Measurements from ENCODE around the gene ACMSD. TPM values are rescaled to one million over a fixed set of nuclear protein-coding genes. Genes with fewer than 3 reads are reported as not detected.
A peak's percentile ranks its signal among the peaks of the same experiment; 100 is the strongest.
"Not testable (repeated sequence)": the region's sequence is repeated elsewhere in the genome, so short reads cannot be mapped to it uniquely, and the experiment has no call there.

Gene ACMSD
- total and polyA plus RNA-seq, 5 donors, result not detected

DNA sequence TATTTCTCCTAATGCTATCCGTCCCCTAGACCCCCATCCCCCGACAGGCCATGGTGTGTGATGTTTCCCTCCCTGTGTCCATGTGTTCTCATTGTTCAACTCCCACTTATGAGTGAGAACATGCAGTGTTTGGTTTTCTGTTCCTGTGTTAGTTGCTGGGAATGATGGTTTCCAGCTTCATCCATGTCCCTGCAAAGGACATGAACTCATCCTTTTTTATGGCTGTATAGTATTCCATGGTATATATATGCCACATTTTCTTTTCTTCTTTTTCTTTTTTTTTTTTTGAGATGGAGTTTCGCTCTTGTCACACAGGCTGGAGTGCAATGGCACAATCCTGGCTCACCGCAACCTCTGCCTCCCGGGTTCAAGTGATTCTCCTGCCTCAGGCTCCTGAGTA, 9.2 kb downstream of the ACMSD start:
- H3K9me3 ChIP-seq (ENCODE audit: control insufficient read depth, low read length); H3K27ac ChIP-seq (ENCODE audit: low read length); H3K4me3 ChIP-seq (ENCODE audit: low read length); ATAC-seq; DNase-seq; intact Hi-C loops (cut with DNase I); H3K4me1 ChIP-seq (ENCODE audit: control insufficient read depth, insufficient read depth, low read length); H3K27me3 ChIP-seq (ENCODE audit: control insufficient read depth, insufficient read depth): not testable (repeated sequence)
- 93% methylated on average over 5 of the region's 5 CpGs for WGBS

DNA sequence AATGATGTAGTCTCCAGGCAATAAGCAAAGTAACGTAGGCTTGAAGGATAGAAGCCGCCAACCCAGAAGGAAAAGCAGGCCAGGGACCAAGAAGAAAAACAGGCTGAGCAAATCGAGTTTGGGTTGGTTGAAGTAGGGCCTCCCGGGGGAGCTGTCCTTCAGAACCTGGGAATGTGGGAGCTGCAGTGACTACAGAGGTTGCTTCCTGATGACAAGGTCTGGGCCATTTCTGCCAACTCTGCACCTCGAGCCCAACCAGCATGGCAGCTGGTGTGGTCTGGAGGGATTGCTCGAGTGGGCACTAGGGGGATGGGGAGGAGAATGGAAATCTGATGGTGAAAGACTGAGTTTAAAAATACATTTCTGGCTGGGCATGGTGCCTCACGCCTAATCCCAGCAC, 14.1 kb downstream of the ACMSD start:
- no peak overlapping the region for H3K27ac ChIP-seq (ENCODE audit: low read length)
- H3K4me3 ChIP-seq (ENCODE audit: low read length), result no peak overlapping the region
- intact Hi-C loops (cut with DNase I), result no loop called here
- H3K27me3 ChIP-seq (ENCODE audit: control insufficient read depth, insufficient read depth), result no peaks in the 10 kb centered on the region
- WGBS, result 61% methylated on average over 7 of the region's 7 CpGs
- DNase-seq (no peak), ATAC-seq (no peak)
- no peaks in the 10 kb centered on the region for H3K9me3 ChIP-seq (ENCODE audit: control insufficient read depth, low read length)
- no peaks in the 10 kb centered on the region for H3K4me1 ChIP-seq (ENCODE audit: control insufficient read depth, insufficient read depth, low read length)

DNA sequence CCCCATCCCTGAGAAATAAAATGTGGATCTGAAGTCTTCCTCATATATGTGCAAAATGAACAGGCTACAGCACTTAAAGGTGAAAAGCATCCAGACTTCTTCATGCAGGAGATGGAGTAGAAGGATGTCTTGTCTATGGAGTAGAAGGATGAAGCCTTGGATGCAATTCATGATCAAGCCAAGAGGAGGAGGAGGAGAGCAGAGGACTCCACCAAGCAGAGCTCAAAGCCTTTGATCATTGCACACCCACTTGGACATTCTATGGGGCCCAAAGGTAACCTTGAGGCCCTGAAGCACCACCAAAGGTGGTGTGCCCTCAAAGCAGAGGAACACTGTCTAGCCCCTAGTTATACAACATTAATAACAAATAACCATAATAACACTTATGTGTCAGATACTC, 17.3 kb downstream of the ACMSD start:
- ATAC-seq (no peak), DNase-seq (no peak)
- Histone ChIP-seq H3K27me3 (ENCODE audit: control insufficient read depth, insufficient read depth) (no peaks in the 10 kb centered on the region), H3K9me3 (ENCODE audit: control insufficient read depth, low read length) (no peaks in the 10 kb centered on the region), H3K4me3 (ENCODE audit: low read length) (no peak overlapping the region), H3K27ac (ENCODE audit: low read length) (no peak overlapping the region), H3K4me1 (ENCODE audit: control insufficient read depth, insufficient read depth, low read length) (no peaks in the 10 kb centered on the region)
- intact Hi-C loops (cut with DNase I), result no loop called here

DNA sequence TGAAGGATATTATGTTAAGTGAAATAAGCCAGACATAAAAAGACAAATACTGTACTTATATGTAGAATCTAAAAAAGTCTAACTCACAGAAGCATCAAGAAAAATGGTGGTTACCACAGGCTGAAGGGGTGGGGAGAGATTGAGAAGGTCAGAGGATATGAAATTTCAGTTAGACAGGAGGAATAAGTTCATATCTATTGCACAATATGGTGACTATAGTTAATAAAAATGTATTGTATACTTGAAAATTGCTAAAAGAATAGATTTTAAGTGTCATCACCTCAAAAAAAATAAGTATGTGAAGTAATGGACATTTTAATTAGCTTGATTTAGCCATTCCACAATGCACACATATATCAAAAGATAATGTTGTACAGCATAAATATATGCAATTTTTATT, 19.8 kb downstream of the ACMSD start:
- Histone ChIP-seq H3K9me3 (ENCODE audit: control insufficient read depth, low read length) (no peaks in the 10 kb centered on the region), H3K27ac (ENCODE audit: low read length) (no peak overlapping the region), H3K4me1 (ENCODE audit: control insufficient read depth, insufficient read depth, low read length) (no peaks in the 10 kb centered on the region), H3K27me3 (ENCODE audit: control insufficient read depth, insufficient read depth) (no peaks in the 10 kb centered on the region), H3K4me3 (ENCODE audit: low read length) (no peak overlapping the region)
- no peak for ATAC-seq
- DNase-seq, result no peak
- intact Hi-C loops (cut with DNase I), result no loop called here

DNA sequence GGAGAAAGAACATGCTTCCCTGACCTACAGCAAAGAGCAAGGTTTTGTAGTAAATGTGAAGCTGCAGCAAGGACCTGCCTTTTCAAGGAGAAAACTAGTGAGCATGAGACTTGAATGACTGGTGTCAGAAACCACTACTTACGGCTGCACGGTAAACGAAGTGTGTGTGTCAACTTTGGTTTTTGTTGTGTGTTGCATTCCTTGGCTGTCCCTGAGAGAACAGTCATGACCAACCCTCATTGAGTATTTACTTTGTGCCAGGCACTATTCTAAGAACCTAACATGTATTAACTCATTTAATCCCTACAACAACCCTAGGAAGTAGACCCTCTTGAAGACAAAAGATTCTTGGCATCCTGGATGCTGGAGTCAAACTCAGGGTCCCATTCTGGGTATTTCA, 22.8 kb downstream of the ACMSD start:
- intact Hi-C loops (cut with DNase I), result no loop called here
- 93% methylated on average over 3 of the region's 3 CpGs for WGBS

DNA sequence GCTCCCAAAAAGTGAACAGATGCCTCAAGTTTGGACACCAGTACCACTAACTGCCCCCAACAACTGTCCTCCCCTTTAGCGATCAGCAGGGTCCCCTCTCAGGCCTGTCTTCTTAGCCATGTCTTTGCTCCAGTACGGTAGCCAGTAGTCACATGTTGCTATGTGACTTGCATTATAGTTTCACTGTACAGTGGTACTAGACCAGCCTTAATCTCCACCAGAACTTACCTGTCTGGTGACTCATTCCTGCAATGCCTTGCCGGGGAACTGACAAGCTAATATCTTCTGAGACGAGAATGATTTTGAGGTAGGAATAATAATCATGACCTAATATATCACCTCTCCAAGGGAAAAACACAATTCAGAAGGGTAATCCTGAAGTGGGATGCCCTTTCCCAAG, 23.7 kb downstream of the ACMSD start:
- 92% methylated on average over 4 of the region's 4 CpGs for WGBS
- H3K4me1 ChIP-seq (ENCODE audit: control insufficient read depth, insufficient read depth, low read length), result no peaks in the 10 kb centered on the region
- ATAC-seq (no peak), DNase-seq (no peak)
- H3K9me3 ChIP-seq (ENCODE audit: control insufficient read depth, low read length), result no peaks in the 10 kb centered on the region
- no peak overlapping the region for H3K27ac ChIP-seq (ENCODE audit: low read length)
- no peak overlapping the region for H3K4me3 ChIP-seq (ENCODE audit: low read length)
- H3K27me3 ChIP-seq (ENCODE audit: control insufficient read depth, insufficient read depth), result no peaks in the 10 kb centered on the region
- intact Hi-C loops (cut with DNase I), result no loop called here

More for the DNA sequence above, 22.8 kb downstream of the ACMSD start:
- Histone ChIP-seq H3K27me3 (ENCODE audit: control insufficient read depth, insufficient read depth) (no peaks in the 10 kb centered on the region), H3K27ac (ENCODE audit: low read length) (no peak overlapping the region), H3K4me1 (ENCODE audit: control insufficient read depth, insufficient read depth, low read length) (no peaks in the 10 kb centered on the region), H3K9me3 (ENCODE audit: control insufficient read depth, low read length) (no peaks in the 10 kb centered on the region), H3K4me3 (ENCODE audit: low read length) (no peak overlapping the region)
- DNase-seq (no peak), ATAC-seq (no peak)

DNA sequence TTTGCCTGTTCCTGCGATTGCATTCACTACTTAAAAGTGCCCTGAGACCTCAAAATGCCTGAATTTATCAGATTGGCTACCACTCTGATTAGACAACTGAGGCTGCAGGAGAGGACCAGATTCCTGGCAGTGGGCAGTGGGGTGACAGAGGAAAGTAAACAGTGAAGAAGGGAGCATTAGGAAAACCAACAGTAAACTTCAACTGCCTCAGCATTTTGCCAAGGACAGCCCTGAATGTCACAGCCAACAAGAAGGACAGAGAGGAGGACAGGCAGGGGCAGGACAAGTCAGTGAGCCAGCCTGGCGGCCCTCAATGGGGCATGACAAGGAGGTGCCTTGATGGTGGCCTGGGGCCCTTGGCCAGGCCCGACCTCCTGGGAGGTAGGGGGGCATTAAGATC, 24.3 kb downstream of the ACMSD start:
- WGBS, result 89% methylated on average over 3 of the region's 3 CpGs
- H3K9me3 ChIP-seq (ENCODE audit: control insufficient read depth, low read length), result no peaks in the 10 kb centered on the region
- no peak overlapping the region for H3K27ac ChIP-seq (ENCODE audit: low read length)
- H3K4me1 ChIP-seq (ENCODE audit: control insufficient read depth, insufficient read depth, low read length), result no peaks in the 10 kb centered on the region
- DNase-seq (no peak), ATAC-seq (no peak)
- H3K4me3 ChIP-seq (ENCODE audit: low read length), result no peak overlapping the region
- intact Hi-C loops (cut with DNase I), result no loop called here
- no peaks in the 10 kb centered on the region for H3K27me3 ChIP-seq (ENCODE audit: control insufficient read depth, insufficient read depth)

DNA sequence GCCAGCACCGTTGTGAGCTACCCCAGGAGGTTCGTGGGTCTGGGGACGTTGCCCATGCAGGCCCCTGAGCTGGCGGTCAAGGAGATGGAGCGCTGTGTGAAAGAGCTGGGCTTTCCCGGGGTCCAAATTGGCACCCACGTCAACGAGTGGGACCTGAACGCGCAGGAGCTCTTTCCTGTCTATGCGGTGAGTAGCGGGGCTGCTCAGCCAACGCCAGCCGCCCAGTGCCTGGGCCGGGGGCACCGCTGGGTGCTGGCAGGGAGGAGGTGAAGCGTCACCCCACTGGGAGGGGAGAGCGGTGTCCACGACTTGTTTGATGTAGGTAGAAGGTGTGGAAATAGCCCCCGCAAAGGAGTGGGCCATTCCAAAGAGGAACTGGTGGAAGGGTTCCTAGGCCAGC, 25.0 kb downstream of the ACMSD start:
- Histone ChIP-seq H3K27ac (ENCODE audit: low read length) (no peak overlapping the region), H3K4me1 (ENCODE audit: control insufficient read depth, insufficient read depth, low read length) (no peaks in the 10 kb centered on the region), H3K4me3 (ENCODE audit: low read length) (no peak overlapping the region), H3K27me3 (ENCODE audit: control insufficient read depth, insufficient read depth) (no peaks in the 10 kb centered on the region), H3K9me3 (ENCODE audit: control insufficient read depth, low read length) (no peaks in the 10 kb centered on the region)
- ATAC-seq (no peak), DNase-seq (no peak)
- intact Hi-C loops (cut with DNase I), result no loop called here
- 91% methylated on average over 20 of the region's 20 CpGs for WGBS

DNA sequence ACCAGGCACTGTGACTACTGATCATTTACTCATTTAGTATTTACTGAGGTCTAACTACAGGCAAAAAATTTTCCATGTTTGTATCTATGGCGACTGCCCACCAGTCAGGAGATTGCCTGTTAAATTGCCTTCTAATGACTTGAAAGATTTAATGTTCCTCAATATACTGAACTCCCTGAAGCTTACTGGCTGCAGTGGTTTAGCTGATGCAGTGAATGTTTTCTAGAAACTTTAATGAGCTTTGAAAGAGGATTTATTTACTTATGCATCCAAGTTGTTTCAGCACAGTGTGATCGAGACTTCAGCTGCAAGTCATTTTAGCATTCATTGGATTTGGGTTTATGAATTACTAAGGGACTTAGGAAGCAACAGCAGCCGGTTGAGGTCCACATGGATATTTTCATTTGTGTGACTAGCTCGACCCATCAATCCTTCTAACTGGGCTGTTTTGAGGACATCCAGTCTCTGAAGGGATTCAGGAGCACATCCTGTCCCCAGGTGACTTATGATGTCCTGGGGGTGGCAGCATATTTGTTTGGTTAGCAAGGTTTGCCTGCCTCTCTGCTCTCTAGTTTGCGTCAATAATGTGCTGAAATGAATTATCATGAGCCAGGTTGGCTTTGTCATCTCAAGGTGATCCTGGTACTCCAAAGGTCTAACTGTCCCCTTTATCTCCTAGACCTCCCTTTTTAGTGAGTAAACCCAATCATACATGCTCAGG, 26.8 kb downstream of the ACMSD start:
- intact Hi-C loops (cut with DNase I), result no loop called here

DNA sequence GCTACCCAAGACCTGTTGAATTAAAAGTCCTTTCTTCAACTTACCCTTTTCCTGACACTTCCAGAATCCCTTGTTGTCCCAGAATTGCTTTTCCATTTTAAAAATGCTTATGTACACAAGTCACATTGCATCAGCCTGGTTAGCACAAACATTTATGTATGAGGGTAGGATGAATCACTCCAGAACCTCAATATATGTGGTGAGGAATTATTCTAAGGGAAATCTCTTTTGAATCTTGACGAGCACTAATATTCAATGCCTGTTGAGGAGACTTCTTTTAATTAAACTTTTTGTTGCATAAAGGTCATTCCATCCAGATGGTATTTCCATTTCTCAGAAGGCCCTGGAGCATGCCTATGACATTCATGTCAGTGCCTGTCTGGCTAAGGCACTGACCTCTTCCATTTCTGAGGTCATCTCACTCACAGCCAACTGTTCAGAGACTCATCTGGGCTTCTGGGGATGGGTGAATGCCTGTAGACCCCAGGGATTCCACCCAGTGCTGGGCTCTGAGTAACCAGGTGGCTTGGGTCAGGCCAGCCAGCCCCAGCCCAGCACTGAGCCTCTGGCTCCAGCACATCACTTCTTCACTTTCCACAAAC, 28.2 kb downstream of the ACMSD start:
- H3K4me1 ChIP-seq (ENCODE audit: control insufficient read depth, insufficient read depth, low read length), result no peaks in the 10 kb centered on the region
- ATAC-seq, result no peak
- DNase-seq, result no peak
- no peak overlapping the region for H3K4me3 ChIP-seq (ENCODE audit: low read length)
- no peak overlapping the region for H3K27ac ChIP-seq (ENCODE audit: low read length)
- intact Hi-C loops (cut with DNase I), result no loop called here
- 92% methylated on average over 1 of the region's 1 CpG for WGBS
- H3K27me3 ChIP-seq (ENCODE audit: control insufficient read depth, insufficient read depth), result no peaks in the 10 kb centered on the region
- H3K9me3 ChIP-seq (ENCODE audit: control insufficient read depth, low read length), result no peaks in the 10 kb centered on the region

More for the DNA sequence above, 26.8 kb downstream of the ACMSD start:
- no peaks in the 10 kb centered on the region for H3K27me3 ChIP-seq (ENCODE audit: control insufficient read depth, insufficient read depth)
- WGBS, result 90% methylated on average over 5 of the region's 5 CpGs
- no peak overlapping the region for H3K27ac ChIP-seq (ENCODE audit: low read length)
- no peaks in the 10 kb centered on the region for H3K4me1 ChIP-seq (ENCODE audit: control insufficient read depth, insufficient read depth, low read length)
- no peak overlapping the region for H3K4me3 ChIP-seq (ENCODE audit: low read length)
- DNase-seq, result no peak
- no peak for ATAC-seq
- no peaks in the 10 kb centered on the region for H3K9me3 ChIP-seq (ENCODE audit: control insufficient read depth, low read length)

DNA sequence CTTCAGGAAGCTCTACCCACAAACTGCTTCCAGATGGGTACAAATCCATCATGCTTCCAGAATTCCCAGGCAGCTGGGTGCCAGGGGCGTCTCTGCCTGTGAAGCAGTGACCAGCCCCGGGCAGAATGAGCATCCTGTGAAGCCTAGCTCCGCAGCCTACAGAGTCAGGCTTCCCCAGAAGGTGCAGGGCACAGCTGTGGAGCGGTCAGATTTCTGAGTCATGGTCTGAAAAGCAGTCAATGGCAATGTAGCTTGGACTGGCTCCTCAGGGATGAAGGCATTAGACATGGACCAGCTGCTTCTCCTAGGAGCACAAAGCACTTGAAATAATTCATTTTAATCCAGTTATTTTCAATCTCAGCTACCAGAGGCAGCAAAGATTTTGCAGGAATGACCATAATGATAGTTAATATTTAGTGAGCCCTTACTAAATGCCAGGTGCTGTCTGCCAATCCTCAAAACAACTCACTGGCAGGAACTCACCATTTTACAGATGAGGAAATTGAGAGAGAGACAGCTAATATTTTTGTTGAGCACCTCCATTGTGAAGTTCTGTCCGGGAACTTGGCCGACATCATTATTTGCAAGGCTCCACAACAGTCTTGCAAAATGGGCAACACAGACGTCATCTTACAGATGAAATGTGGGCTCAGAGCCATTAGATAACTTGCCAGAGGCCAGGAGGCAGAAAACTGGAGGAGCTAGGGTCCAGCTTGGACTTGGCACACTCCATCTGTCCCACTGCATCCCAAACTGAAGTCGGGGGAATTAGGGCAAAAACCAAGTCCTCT, 31.7 kb downstream of the ACMSD start:
- Histone ChIP-seq H3K4me3 (ENCODE audit: low read length) (no peak overlapping the region), H3K27ac (ENCODE audit: low read length) (no peak overlapping the region), H3K4me1 (ENCODE audit: control insufficient read depth, insufficient read depth, low read length) (no peaks in the 10 kb centered on the region), H3K27me3 (ENCODE audit: control insufficient read depth, insufficient read depth) (no peaks in the 10 kb centered on the region), H3K9me3 (ENCODE audit: control insufficient read depth, low read length) (no peaks in the 10 kb centered on the region)
- DNase-seq, result peak; percentile 53 to 67 (median 63)
- 70% methylated on average over 8 of the region's 8 CpGs for WGBS
- ATAC-seq, result peak; percentile 76 to 92
- intact Hi-C loops (cut with DNase I), result no loop called here
